SU-DHL-6 (cell line): ENCODE results near the gene OSCP1.

ENCODE experiments used
- CTCF ChIP-seq: fragments of 200-600 bp; sonication (generic); IDR thresholded peaks from one replicate; pipeline ENCODE4 v1.5.1; 2017; ENCODE audit warnings: antibody characterized with exemption, mild to moderate bottlenecking, low read length, moderate library complexity; ENCODE audit not compliant: insufficient read depth, poor library complexity, severe bottlenecking
- EZH2phosphoT487 ChIP-seq: fragments of 200-600 bp; sonication (generic), shearing (Covaris generic); conservative IDR thresholded peaks from 2 replicates; pipeline ENCODE4 v1.6.1; 2018; ENCODE audit warnings: mild to moderate bottlenecking, antibody characterized with exemption, low read length, moderate library complexity, mixed read lengths

- TF ChIP-seq CTCF (no peak), EZH2phosphoT487 (no peak)
Measured at GRCh38 chr1:36400514-36400824, 49.8 kb downstream of the OSCP1 start.
